Panc1 (cell line): ENCODE measurements around the gene SLC22A3. TPM values are rescaled to one million over a fixed set of nuclear protein-coding genes. Genes with fewer than 3 reads are reported as not detected.

Experiments used
- ATAC-seq: fragments of 200-7000 bp; cut with Tn5 transposase; 2 replicates; pipeline ENCODE4 v1.9.1; 2020; ENCODE audit warnings: mild to moderate bottlenecking, moderate library complexity
- BruUV-seq: library from RNA; stranded (reverse); fragments of 400-500 nt; replicated peaks from 2 replicates; lab custom pipeline; 2021; lab: Mats Ljungman, UMichigan
- CTCF ChIA-PET: fragments of 300-600 bp; sonication (Branson Sonifier 250); formaldehyde crosslinking; loops from one replicate; lab custom pipeline; 2022; ENCODE audit warnings: antibody characterized with exemption; lab: Charles Lee
- POLR2A ChIA-PET: fragments of 300-600 bp; sonication (Branson Sonifier 250); formaldehyde crosslinking; loops from one replicate; lab custom pipeline; 2022; ENCODE audit warnings: antibody characterized with exemption; lab: Charles Lee
- DNase-seq: peaks from one replicate; pipeline ENCODE4 v3.0.0-alpha.2; 2010; ENCODE audit warnings: low read depth, low spot score
- H3K27ac ChIP-seq: 2 replicates; pipeline ENCODE4 v1.5.1; 2011; ENCODE audit warnings: mild to moderate bottlenecking, low read length, inconsistent platforms
- H3K27me3 ChIP-seq: fragments of 200-500 bp; sonication (Bioruptor generic); 2 replicates; pipeline ENCODE4 v1.6.0; 2014; ENCODE audit warnings: low read length, inconsistent platforms; ENCODE audit not compliant: control insufficient read depth, insufficient read depth
- H3K36me3 ChIP-seq: fragments of 200-500 bp; sonication (Bioruptor generic); 2 replicates; pipeline ENCODE4 v1.5.1; 2014; ENCODE audit warnings: inconsistent platforms, mild to moderate bottlenecking, low read length, moderate library complexity; ENCODE audit not compliant: control insufficient read depth, insufficient read depth
- H3K4me1 ChIP-seq: 2 replicates; pipeline ENCODE4 v1.5.1; 2011; ENCODE audit warnings: inconsistent platforms, mild to moderate bottlenecking, low read length, moderate library complexity; ENCODE audit not compliant: control insufficient read depth, insufficient read depth
- H3K4me3 ChIP-seq, 2 experiments: 2 replicates each; pipeline ENCODE4 v1.5.1; 2011 to 2012; ENCODE audit warnings: low read depth in 2 of 2, low read length in 2 of 2, mild to moderate bottlenecking in 2 of 2, inconsistent platforms in 1 of 2, moderate library complexity in 1 of 2
- H3K9me3 ChIP-seq: fragments of 200-500 bp; sonication (Bioruptor generic); 2 replicates; pipeline ENCODE4 v1.5.1; 2014; ENCODE audit warnings: low read depth, mild to moderate bottlenecking, inconsistent platforms, low read length, moderate library complexity; ENCODE audit not compliant: control insufficient read depth, insufficient read depth
- CTCF ChIP-seq: fragments of 450-650 bp; IDR thresholded peaks from 2 replicates; pipeline ENCODE4 v1.5.1; 2017; ENCODE audit warnings: mild to moderate bottlenecking
- POLR2AphosphoS5 ChIP-seq: IDR thresholded peaks from 2 replicates; pipeline ENCODE4 v1.6.1; 2012; ENCODE audit warnings: mild to moderate bottlenecking, low read depth, low read length, moderate library complexity
- REST ChIP-seq, 2 experiments: IDR thresholded peaks; 2 replicates each; pipeline ENCODE4 v1.6.1; 2011 to 2012; ENCODE audit warnings: low read depth in 2 of 2, control low read depth in 1 of 2, low read length in 1 of 2, mild to moderate bottlenecking in 1 of 2, moderate library complexity in 1 of 2; ENCODE audit not compliant: insufficient read depth in 1 of 2
- SIN3A ChIP-seq: IDR thresholded peaks from 2 replicates; pipeline ENCODE4 v1.6.1; 2012; ENCODE audit warnings: low read depth, mild to moderate bottlenecking, low read length, moderate library complexity, borderline replicate concordance; ENCODE audit not compliant: insufficient read depth
- TCF7L2 ChIP-seq: IDR thresholded peaks from 2 replicates; pipeline ENCODE4 v1.6.1; 2011; ENCODE audit warnings: mild to moderate bottlenecking, low read depth, low read length, inconsistent platforms
- in situ Hi-C: cut with HindIII; loops from 2 replicates; pipeline ENCODE4 v1.10.0; 2016; ENCODE audit warnings: low sequenced_read_pairs, low pct_unique_long_range_greater_than_20kb
- intact Hi-C: fragments of 100-400 bp; cut with micrococcal nuclease; formaldehyde crosslinking; loops from one replicate; pipeline ENCODE4 v1.10.0; 2022; ENCODE audit not compliant: unreplicated experiment
- total RNA-seq: library from RNA; stranded (reverse); gene quantifications from one replicate; pipeline ENCODE4 v1.2.1, GENCODE V29; 2021; ENCODE audit not compliant: unreplicated experiment

The SLC22A3 gene
- total RNA-seq, 1 experiment from 2014 or later, result not detected

GRCh38 chr6:160477901-160478300 is 129.7 kb downstream of the SLC22A3 start:
- intact Hi-C loops, result no loop called here
- ChIA-PET POLR2A (no interaction called here), CTCF (no interaction called here)
- H3K27ac ChIP-seq, result no peak overlapping the region
- no peaks in the 10 kb centered on the region for H3K36me3 ChIP-seq
- ATAC-seq, result no peak
- no peaks in the 10 kb centered on the region; the same call in 1 of the 2 replicates for H3K27me3 ChIP-seq
- DNase-seq, result no peak
- TF ChIP-seq REST (IDR thresholded peaks at IDR 0.05; ENCODE audit: insufficient read depth in 1 of 2, low read depth in 2 of 2, low read length in 1 of 2), result no peak
- in situ Hi-C loops, result no loop called here
- no peaks in the 10 kb centered on the region for H3K4me1 ChIP-seq
- H3K9me3 ChIP-seq, result no peaks in the 10 kb centered on the region
- H3K4me3 ChIP-seq, result no peak overlapping the region
- no TSS peak for BruUV-seq

- ChIA-PET CTCF (no interaction called here), POLR2A (no interaction called here)
- Histone ChIP-seq H3K27me3 (no peaks in the 10 kb centered on the region), H3K9me3 (no peaks in the 10 kb centered on the region), H3K36me3 (no peaks in the 10 kb centered on the region), H3K4me3 (no peak overlapping the region), H3K4me1 (no peaks in the 10 kb centered on the region), H3K27ac (no peak overlapping the region)
- intact Hi-C loops, result no loop called here
- no peak for ATAC-seq
- TF ChIP-seq SIN3A (no peak), CTCF (no peak), REST (IDR thresholded peaks at IDR 0.05; ENCODE audit: insufficient read depth in 1 of 2, low read depth in 2 of 2, low read length in 1 of 2) (no peak), TCF7L2 (no peak), POLR2AphosphoS5 (no peak)
- in situ Hi-C loops, result no loop called here
- no TSS peak for BruUV-seq
- DNase-seq, result no peak
Measured at GRCh38 chr6:160487116-160487515, 138.9 kb downstream of the SLC22A3 start.
